Osteocyte (in vitro differentiated cells): ENCODE measurements around the gene PCNT. TPM values are rescaled to one million over a fixed set of nuclear protein-coding genes. Genes with fewer than 3 reads are reported as not detected.

ENCODE experiments used
- DNase-seq: peaks from one replicate; pipeline ENCODE4 v3.0.0; 2021; ENCODE audit warnings: mixed read lengths; ENCODE audit not compliant: unreplicated experiment; ENCODE audit errors: extremely low spot score
- H3K27ac Mint-ChIP-seq: one replicate; pipeline ENCODE4 v1.8.0; 2021; ENCODE audit warnings: mild to moderate bottlenecking, mixed read lengths; ENCODE audit not compliant: unreplicated experiment
- H3K27me3 Mint-ChIP-seq: one replicate; pipeline ENCODE4 v1.8.0; 2021; ENCODE audit warnings: mixed read lengths; ENCODE audit not compliant: unreplicated experiment
- H3K36me3 Mint-ChIP-seq: one replicate; pipeline ENCODE4 v1.8.0; 2021; ENCODE audit warnings: mixed read lengths; ENCODE audit not compliant: unreplicated experiment
- H3K4me1 Mint-ChIP-seq: one replicate; pipeline ENCODE4 v1.8.0; 2021; ENCODE audit warnings: mixed read lengths; ENCODE audit not compliant: unreplicated experiment
- H3K4me3 Mint-ChIP-seq: one replicate; pipeline ENCODE4 v1.8.0; 2021; ENCODE audit warnings: mild to moderate bottlenecking, moderate library complexity, mixed read lengths; ENCODE audit not compliant: unreplicated experiment
- H3K9me3 Mint-ChIP-seq: one replicate; pipeline ENCODE4 v1.8.0; 2021; ENCODE audit warnings: mixed read lengths; ENCODE audit not compliant: unreplicated experiment
- CTCF ChIP-seq: fragments of 200-600 bp; sonication (generic); IDR thresholded peaks from 2 replicates; pipeline ENCODE4 v1.5.0; 2021; ENCODE audit warnings: antibody characterized with exemption, mild to moderate bottlenecking, moderate library complexity
- total RNA-seq: library from RNA; stranded (reverse); gene quantifications from 2 replicates; pipeline ENCODE4 v1.2.1, GENCODE V29; 2021

The PCNT gene
- total RNA-seq, 1 donor from 2014 or later: 38.9 TPM

DNA sequence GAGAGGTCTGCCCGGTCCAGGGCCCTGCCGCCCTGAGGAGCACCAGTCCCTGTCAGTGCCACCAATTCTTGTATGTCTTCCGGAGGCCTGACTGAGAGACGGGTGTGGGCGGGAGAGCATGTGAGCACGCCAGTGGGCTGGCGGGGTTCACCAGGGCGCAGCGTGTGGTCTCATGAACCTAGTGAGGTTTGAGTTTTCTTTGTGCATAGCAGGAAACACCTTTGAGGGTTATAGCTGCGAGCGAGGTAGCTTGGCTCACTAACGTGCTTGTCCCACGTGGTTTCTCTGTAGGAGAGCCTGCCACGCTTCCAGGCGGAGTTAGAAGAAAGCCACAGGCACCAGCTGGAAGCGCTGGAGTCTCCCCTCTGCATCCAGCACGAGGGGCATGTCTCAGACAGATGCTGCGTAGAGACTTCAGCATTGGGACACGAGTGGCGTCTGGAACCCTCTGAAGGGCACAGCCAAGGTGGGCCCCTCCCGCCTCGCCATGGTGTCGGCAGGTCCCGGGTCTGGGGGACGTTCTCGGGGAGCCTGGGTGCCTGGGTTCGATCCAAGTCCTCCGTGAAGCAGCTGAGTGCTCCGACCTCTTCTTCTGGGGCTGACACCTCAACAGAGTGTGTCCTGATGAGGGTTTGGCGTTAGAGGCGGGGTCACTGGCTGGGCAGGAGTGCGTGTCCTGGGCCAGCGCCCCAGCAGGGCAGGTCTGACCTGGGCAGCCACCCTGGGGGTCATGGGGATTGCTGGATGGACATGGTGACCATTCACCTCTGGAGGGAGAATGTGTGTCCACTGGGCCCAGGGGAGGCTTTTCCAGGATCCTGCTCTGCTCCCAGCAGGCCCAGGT, 31.4 kb downstream of the PCNT start:
- Mint-ChIP-seq H3K27ac (no peak overlapping the region), H3K9me3 (no peaks in the 10 kb centered on the region), H3K27me3 (no peaks in the 10 kb centered on the region), H3K36me3 (peaks cover 27% of the 10 kb centered on the region), H3K4me1 (no peaks in the 10 kb centered on the region), H3K4me3 (no peak overlapping the region)
- TF ChIP-seq CTCF: no peak
- DNase-seq: no peak

- DNase-seq: no peak
- Mint-ChIP-seq H3K4me1 (no peaks in the 10 kb centered on the region), H3K4me3 (no peak overlapping the region), H3K27me3 (no peaks in the 10 kb centered on the region), H3K36me3 (peaks cover 30% of the 10 kb centered on the region), H3K9me3 (no peaks in the 10 kb centered on the region), H3K27ac (no peak overlapping the region)
- TF ChIP-seq CTCF: no peak
Measured at GRCh38 chr21:46356005-46356338, 32.0 kb downstream of the PCNT start.

DNA sequence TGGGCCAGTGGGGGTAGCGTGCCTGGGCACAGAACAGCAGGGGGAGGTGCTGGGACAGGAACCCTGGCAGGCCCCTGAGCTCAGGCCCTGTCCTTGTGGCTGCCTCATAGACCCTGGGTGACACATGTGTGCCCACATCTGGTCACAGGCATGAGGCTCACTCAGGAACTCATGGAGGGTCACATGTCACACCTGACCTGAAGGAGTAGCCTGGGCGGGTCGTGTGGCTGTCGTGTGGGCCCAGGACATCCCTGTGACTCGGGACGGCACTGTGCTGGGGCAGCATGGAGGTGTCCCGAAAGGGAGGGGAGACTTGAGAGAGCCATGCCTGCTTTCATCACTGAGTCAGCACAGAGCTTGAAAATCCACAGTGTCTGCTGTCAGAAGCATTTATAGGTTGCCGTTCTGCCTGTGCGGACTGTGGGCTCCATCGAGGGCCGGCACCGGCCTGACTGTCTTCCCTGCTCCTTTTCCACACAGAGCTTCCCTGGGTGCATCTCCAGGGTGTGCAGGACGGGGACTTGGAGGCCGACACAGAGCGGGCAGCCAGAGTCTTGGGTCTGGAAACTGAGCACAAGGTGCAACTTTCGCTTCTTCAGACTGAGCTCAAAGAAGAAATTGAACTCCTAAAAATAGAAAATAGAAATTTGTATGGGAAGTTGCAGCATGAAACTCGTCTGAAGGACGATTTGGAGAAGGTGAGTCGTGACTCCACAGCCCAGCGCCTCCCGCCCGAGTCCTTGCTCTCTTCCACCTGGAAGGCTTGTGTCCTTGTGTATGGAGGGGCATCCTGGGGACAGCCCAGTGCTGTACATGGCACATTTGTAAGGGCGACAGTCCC, 32.8 kb downstream of the PCNT start:
- no peak for TF ChIP-seq CTCF
- Mint-ChIP-seq H3K36me3 (peaks cover 34% of the 10 kb centered on the region), H3K27ac (no peak overlapping the region), H3K27me3 (no peaks in the 10 kb centered on the region), H3K4me3 (no peak overlapping the region), H3K4me1 (no peaks in the 10 kb centered on the region), H3K9me3 (no peaks in the 10 kb centered on the region)
- no peak for DNase-seq

DNA sequence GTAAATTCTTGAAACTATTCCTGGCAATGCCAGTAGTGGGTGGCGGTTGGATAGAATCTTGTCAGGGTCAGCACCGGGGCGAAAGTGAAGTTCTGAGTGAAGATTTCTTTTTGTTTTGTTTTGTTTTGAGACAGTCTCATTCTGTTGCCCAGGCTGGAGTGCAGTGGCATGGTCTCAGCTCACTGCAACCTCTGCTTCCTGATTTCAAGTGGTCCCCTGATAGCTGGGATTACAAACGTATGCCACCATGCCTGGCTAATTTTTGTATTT, 33.3 kb downstream of the PCNT start:
- peaks cover 40% of the 10 kb centered on the region for H3K36me3 Mint-ChIP-seq
- no peaks in the 10 kb centered on the region for H3K27me3 Mint-ChIP-seq
- H3K4me3 Mint-ChIP-seq: no peak overlapping the region

More for the DNA sequence above, 33.3 kb downstream of the PCNT start:
- no peak for DNase-seq
- Mint-ChIP-seq H3K27ac (no peak overlapping the region), H3K9me3 (no peaks in the 10 kb centered on the region), H3K4me1 (no peaks in the 10 kb centered on the region)
- TF ChIP-seq CTCF: no peak
